Lower lobe of right lung (tissue), 2 donors: Measurements from ENCODE around the gene AKT1. TPM values are rescaled to one million over a fixed set of nuclear protein-coding genes. Genes with fewer than 3 reads are reported as not detected.

Source experiments
- ATAC-seq, 2 donors: fragments of 200-7000 bp; cut with Tn5 transposase; one replicate each; pipeline ENCODE4 v1.9.1; 2020 to 2022; ENCODE audit warnings: mild to moderate bottlenecking in 2 of 2, moderate library complexity in 2 of 2
- DNase-seq: peaks from one replicate; pipeline ENCODE4 v3.0.0-alpha.2; 2020
- H3K27ac ChIP-seq: fragments of 200-600 bp; one replicate; pipeline ENCODE4 v1.8.0; 2022
- H3K27me3 ChIP-seq: fragments of 200-600 bp; one replicate; pipeline ENCODE4 v1.8.0; 2022; ENCODE audit warnings: low read depth
- H3K36me3 ChIP-seq: fragments of 200-600 bp; one replicate; pipeline ENCODE4 v1.8.0; 2022; ENCODE audit warnings: mild to moderate bottlenecking
- H3K4me1 ChIP-seq: fragments of 200-600 bp; one replicate; pipeline ENCODE4 v1.8.0; 2022
- H3K4me3 ChIP-seq: fragments of 200-600 bp; one replicate; pipeline ENCODE4 v1.8.0; 2022; ENCODE audit warnings: mild to moderate bottlenecking
- H3K9me3 ChIP-seq: fragments of 200-600 bp; one replicate; pipeline ENCODE4 v1.8.0; 2022
- intact Hi-C: fragments of 100-400 bp; cut with DNase I; formaldehyde crosslinking; loops from one replicate; pipeline ENCODE4 v1.11.0; 2022
- total RNA-seq: library from RNA; stranded (reverse); fragmentation: NEBNext Ultra II Directional; extraction: Animal tissue kit (Norgen Biotek cat#: 25700); gene quantifications from one replicate; pipeline ENCODE4 v1.2.1, GENCODE V29; 2021
- TF ChIP-seq, protein P1 (sequence below): fragments of 200-600 bp; IDR thresholded peaks from one replicate; pipeline ENCODE4 v1.8.0; 2022; ENCODE audit warnings: antibody characterized with exemption, mild to moderate bottlenecking
- donor health status: DM: no; HTN: yes; CAD: no; lungs with severe emphysema.

AKT1 gene
- total RNA-seq, 1 donor from 2014 or later: 154 TPM

DNA sequence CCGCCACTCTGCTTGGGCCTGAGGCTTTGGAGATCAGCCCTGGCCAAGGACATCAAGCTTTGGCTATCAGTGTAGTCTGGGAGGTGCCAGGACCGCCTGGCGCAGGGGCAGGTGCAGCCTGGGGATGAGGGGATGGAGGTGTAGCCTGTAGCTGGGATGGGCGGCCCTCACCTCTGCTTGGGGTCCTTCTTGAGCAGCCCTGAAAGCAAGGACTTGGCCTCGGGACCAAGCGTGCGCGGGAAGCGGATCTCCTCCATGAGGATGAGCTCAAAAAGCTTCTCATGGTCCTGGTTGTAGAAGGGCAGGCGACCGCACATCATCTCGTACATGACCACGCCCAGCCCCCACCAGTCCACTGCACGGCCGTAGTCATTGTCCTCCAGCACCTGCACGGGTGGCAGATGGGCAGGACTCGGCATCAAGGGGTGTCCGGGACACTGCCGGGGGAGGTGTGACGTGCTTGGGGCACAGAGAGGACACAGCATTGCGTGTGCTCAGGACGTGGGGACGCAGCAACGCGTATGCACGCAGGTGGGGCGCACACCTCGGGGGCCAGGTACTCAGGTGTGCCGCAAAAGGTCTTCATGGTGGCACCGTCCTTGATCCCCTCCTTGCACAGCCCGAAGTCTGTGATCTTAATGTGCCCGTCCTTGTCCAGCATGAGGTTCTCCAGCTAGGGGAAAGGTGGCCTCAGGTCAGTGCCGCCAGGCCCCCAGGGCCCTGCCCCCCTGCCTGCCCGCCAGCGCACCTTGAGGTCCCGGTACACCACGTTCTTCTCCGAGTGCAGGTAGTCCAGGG, 22.6 kb downstream of the AKT1 start:
- H3K4me3 ChIP-seq: no peak overlapping the region
- TF ChIP-seq, protein P1, sequence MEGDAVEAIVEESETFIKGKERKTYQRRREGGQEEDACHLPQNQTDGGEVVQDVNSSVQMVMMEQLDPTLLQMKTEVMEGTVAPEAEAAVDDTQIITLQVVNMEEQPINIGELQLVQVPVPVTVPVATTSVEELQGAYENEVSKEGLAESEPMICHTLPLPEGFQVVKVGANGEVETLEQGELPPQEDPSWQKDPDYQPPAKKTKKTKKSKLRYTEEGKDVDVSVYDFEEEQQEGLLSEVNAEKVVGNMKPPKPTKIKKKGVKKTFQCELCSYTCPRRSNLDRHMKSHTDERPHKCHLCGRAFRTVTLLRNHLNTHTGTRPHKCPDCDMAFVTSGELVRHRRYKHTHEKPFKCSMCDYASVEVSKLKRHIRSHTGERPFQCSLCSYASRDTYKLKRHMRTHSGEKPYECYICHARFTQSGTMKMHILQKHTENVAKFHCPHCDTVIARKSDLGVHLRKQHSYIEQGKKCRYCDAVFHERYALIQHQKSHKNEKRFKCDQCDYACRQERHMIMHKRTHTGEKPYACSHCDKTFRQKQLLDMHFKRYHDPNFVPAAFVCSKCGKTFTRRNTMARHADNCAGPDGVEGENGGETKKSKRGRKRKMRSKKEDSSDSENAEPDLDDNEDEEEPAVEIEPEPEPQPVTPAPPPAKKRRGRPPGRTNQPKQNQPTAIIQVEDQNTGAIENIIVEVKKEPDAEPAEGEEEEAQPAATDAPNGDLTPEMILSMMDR: no peak
- H3K36me3 ChIP-seq: peaks cover 60% of the 10 kb centered on the region
- ATAC-seq (no peak), DNase-seq (no peak)
- H3K9me3 ChIP-seq: no peaks in the 10 kb centered on the region
- no peaks in the 10 kb centered on the region for H3K27me3 ChIP-seq
- no peak overlapping the region for H3K27ac ChIP-seq
- intact Hi-C loops: no loop called here
- H3K4me1 ChIP-seq: peaks cover 20% of the 10 kb centered on the region

DNA sequence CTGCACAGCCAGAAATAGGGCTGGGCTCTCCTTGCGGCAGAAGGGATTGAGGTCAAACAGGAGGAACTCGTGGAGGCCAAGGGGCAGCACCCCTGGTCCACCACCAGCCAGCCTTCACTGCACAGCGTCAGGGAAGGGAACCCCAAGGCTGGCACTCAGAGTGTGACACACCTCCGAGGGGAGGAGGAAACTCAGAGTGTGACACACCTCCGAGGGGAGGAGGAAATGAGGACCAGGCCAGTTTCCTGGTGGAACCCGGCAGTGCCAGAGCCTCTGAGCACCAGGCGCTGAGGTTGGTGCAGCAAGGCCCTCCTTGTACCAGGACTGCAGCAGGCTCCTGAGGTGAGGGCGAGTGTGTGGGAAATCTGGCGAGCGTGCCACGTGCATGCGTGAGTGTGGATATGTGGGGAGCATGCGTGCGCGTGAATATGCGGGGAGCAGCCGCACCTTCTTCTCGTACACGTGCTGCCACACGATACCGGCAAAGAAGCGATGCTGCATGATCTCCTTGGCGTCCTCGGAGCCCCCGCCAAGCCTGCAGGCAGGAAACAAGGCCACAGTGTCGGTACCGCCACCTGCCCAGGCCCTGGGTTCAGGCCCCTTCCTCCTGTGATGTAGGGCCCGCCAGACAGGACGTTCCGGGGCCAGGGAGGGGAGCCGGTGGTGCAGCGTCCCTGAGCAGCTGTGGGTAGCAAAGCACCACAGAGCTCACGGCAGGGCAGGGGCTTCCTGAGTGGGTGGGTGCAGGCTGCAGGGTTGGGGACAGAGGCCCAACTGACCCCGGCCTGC, 23.4 kb downstream of the AKT1 start:
- H3K36me3 ChIP-seq: peaks cover 60% of the 10 kb centered on the region
- intact Hi-C loops: no loop called here
- peaks cover 28% of the 10 kb centered on the region for H3K4me1 ChIP-seq
- DNase-seq (no peak), ATAC-seq (no peak)
- no peak overlapping the region for H3K27ac ChIP-seq
- no peaks in the 10 kb centered on the region for H3K9me3 ChIP-seq
- no peak overlapping the region for H3K4me3 ChIP-seq
- no peaks in the 10 kb centered on the region for H3K27me3 ChIP-seq
- TF ChIP-seq, protein P1: no peak

DNA sequence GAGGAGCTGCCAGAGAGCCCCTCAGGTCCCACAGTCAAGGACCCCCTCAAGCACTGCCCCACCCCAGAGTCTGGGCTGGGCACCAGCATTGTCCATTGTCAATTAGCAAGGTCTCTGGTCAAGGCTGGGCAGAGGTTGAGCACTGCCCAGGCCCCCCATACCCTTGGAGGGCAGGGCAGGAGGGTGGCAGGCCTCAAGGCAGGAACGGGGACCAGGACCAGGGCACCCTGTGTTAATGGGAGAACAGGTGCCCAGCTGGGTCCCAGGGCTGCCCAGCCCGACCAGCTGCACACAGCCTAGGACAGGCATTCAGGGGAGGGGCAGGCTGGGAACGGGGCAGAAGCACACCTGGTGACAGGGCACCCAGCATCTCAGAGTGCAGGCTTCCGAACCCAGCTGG, 24.2 kb downstream of the AKT1 start:
- Histone ChIP-seq H3K4me1 (peaks cover 28% of the 10 kb centered on the region), H3K36me3 (peaks cover 55% of the 10 kb centered on the region), H3K9me3 (no peaks in the 10 kb centered on the region), H3K27me3 (no peaks in the 10 kb centered on the region), H3K27ac (no peak overlapping the region), H3K4me3 (no peak overlapping the region)
- DNase-seq (no peak), ATAC-seq (no peak)
- TF ChIP-seq, protein P1: no peak
- intact Hi-C loops: no loop called here

DNA sequence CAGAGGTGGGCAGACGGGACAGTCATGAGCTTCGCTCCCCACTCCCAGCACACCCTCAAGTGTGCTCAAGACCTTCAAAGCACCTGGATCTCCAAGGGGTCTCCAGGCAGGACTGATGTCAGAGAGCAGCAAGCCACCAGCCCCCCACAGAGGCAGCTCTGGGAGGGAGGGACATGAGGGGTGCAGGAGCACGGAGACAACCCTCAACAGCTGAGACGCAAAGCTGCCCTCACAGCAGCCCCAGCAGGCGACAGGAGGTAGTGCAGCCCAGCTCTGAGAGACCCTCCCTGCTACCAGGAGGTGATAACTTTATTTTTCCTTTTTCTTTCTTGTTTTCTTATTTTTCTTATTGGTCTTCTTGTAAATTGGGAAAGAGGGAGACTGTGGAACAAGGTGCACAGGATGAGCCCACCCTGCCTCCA, 24.7 kb downstream of the AKT1 start:
- Histone ChIP-seq H3K27ac (no peak overlapping the region), H3K27me3 (no peaks in the 10 kb centered on the region), H3K36me3 (peaks cover 51% of the 10 kb centered on the region), H3K9me3 (no peaks in the 10 kb centered on the region), H3K4me1 (peaks cover 28% of the 10 kb centered on the region), H3K4me3 (no peak overlapping the region)
- ATAC-seq (no peak), DNase-seq (no peak)
- TF ChIP-seq, protein P1: peak; percentile 55
- intact Hi-C loops: no loop called here

DNA sequence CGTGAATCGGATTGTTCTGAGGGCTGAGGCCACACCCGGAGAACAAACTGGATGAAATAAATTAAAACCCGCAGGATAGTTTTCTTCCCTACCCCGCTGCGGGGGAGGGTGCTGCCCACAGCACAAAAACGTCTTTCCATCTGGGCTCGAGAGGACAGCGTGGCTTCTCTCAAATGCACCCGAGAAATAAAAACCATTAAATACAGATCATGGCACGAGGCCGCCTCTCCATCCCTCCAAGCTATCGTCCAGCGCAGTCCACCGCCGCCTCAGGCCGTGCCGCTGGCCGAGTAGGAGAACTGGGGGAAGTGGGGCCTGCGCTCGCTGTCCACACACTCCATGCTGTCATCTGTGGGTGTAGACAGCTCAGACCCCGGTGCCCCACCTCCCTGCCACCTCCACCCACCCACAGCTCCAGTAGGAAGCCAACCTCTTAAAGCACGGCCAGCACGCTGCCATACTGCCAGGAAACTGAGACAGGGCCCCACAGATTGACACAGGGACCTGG, 25.4 kb downstream of the AKT1 start:
- no peaks in the 10 kb centered on the region for H3K9me3 ChIP-seq
- TF ChIP-seq, protein P1: no peak
- peaks cover 48% of the 10 kb centered on the region for H3K36me3 ChIP-seq
- peaks cover 28% of the 10 kb centered on the region for H3K4me1 ChIP-seq
- no peak for ATAC-seq
- H3K27me3 ChIP-seq: no peaks in the 10 kb centered on the region
- no peak for DNase-seq
- no peak overlapping the region for H3K27ac ChIP-seq
- H3K4me3 ChIP-seq: no peak overlapping the region
- intact Hi-C loops: no loop called here
